Measurements from ENCODE around the gene VWA5B1.
A peak's percentile ranks its signal among the peaks of the same experiment; 100 is the strongest.

Gene VWA5B1

DNA sequence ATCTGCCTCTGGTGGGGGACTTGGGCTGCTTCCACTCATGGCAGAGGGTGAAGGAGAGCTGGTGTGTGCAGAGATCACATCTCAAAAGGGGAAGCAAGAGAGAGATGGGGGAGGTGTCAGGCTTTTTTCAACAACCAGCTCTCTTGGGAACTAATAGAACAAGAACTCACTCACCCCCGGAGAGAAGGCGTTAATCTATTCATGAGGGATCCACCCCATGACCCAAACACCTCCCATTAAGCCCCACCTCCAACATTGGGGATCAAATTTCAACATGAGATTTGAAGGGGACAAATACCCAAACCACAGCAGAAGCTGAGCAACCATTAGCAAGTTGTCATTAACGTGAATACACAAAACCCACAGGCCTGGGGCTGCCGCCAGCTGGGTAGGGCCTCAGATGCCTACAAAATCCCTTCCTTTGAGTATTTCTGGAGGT is 12.0 kb upstream of the VWA5B1 start:
- no peaks in the 10 kb centered on the region for H3K36me3 Mint-ChIP-seq (ENCODE audit: low read depth)
- no peak overlapping the region for H3K4me3 Mint-ChIP-seq
- H3K27ac Mint-ChIP-seq, result peak overlapping the region; percentile 47
- peaks cover 45% of the 10 kb centered on the region for H3K27me3 Mint-ChIP-seq (ENCODE audit: low read depth, poor library complexity)
- no peak for DNase-seq
- TF ChIP-seq, protein P1, sequence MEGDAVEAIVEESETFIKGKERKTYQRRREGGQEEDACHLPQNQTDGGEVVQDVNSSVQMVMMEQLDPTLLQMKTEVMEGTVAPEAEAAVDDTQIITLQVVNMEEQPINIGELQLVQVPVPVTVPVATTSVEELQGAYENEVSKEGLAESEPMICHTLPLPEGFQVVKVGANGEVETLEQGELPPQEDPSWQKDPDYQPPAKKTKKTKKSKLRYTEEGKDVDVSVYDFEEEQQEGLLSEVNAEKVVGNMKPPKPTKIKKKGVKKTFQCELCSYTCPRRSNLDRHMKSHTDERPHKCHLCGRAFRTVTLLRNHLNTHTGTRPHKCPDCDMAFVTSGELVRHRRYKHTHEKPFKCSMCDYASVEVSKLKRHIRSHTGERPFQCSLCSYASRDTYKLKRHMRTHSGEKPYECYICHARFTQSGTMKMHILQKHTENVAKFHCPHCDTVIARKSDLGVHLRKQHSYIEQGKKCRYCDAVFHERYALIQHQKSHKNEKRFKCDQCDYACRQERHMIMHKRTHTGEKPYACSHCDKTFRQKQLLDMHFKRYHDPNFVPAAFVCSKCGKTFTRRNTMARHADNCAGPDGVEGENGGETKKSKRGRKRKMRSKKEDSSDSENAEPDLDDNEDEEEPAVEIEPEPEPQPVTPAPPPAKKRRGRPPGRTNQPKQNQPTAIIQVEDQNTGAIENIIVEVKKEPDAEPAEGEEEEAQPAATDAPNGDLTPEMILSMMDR (IDR thresholded peaks at IDR 0.05), result no peak
- H3K9me3 Mint-ChIP-seq, result peaks cover 6% of the 10 kb centered on the region
- peaks cover 39% of the 10 kb centered on the region for H3K4me1 Mint-ChIP-seq

DNA sequence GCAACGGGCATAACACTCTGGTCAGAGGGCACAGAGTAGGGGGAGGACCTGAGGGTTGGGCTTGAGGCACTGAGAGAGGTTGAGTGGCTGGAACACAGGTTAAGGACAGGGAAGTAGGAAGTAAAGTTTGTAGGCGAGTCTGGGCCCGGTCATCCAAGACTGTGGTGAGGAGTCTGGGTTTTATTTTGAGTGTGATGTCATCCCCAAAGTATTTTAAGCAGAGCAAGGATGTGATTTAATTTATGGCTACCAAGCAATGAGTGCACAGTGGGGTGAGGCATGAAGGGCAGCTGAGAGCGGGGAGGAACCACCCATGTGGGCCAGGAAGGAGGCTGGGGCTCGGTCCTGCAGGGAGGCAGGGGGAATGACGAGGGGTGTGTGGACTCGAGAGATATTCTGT is 11.2 kb upstream of the VWA5B1 start:
- Mint-ChIP-seq H3K4me1 (peaks cover 39% of the 10 kb centered on the region), H3K36me3 (ENCODE audit: low read depth) (no peaks in the 10 kb centered on the region), H3K27ac (no peak overlapping the region), H3K27me3 (ENCODE audit: low read depth, poor library complexity) (peaks cover 46% of the 10 kb centered on the region), H3K9me3 (peaks cover 6% of the 10 kb centered on the region), H3K4me3 (no peak overlapping the region)
- DNase-seq, result no peak
- TF ChIP-seq, protein P1 (IDR thresholded peaks at IDR 0.05), result no peak

DNA sequence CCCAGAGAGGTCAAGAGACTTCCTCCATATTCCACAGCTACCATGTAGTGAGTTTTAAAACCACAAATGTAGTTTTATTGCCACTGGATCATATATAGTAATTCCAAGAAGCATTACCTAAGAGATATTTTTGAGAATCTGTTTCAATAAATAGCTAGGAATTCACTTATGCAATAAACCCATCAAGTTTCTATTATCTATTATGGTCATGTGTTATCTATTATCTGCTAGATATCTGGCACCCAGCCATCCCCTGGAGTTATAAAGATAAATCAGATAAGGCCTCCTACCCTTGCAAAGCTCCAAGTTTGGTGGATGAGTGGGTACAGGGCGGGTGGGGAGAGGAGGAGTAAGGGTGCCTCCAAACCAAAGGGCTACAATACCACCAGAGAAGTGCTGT is 10.3 kb upstream of the VWA5B1 start:
- no peak for DNase-seq
- Mint-ChIP-seq H3K4me1 (peaks cover 39% of the 10 kb centered on the region), H3K27ac (no peak overlapping the region), H3K9me3 (peaks cover 13% of the 10 kb centered on the region), H3K4me3 (no peak overlapping the region), H3K27me3 (ENCODE audit: low read depth, poor library complexity) (peaks cover 44% of the 10 kb centered on the region), H3K36me3 (ENCODE audit: low read depth) (no peaks in the 10 kb centered on the region)
- TF ChIP-seq, protein P1 (IDR thresholded peaks at IDR 0.05), result no peak

DNA sequence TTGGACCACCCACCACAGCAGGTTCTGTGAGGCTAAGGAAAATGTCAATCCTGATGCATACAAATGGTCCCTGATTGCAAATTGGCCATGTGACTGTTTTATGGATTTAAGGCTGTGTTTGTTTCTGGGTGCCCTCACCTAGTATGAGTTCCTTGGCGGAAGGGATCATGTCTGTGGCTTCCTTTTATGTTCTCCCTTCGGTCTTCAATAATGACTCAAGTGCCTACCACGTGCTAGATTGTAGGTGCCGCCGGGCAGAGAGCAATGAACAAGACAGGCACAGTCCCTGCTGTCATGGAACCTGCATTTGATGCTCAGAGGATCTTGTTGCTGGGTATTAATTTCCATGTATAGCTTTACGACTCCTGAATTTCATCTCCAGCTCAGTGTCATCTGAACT is 9.8 kb upstream of the VWA5B1 start:
- H3K4me1 Mint-ChIP-seq, result peaks cover 39% of the 10 kb centered on the region
- H3K27me3 Mint-ChIP-seq (ENCODE audit: low read depth, poor library complexity), result peaks cover 44% of the 10 kb centered on the region
- H3K27ac Mint-ChIP-seq, result no peak overlapping the region
- peaks cover 19% of the 10 kb centered on the region for H3K9me3 Mint-ChIP-seq
- H3K36me3 Mint-ChIP-seq (ENCODE audit: low read depth), result no peaks in the 10 kb centered on the region
- TF ChIP-seq, protein P1 (IDR thresholded peaks at IDR 0.05), result no peak
- DNase-seq, result no peak
- H3K4me3 Mint-ChIP-seq, result no peak overlapping the region

DNA sequence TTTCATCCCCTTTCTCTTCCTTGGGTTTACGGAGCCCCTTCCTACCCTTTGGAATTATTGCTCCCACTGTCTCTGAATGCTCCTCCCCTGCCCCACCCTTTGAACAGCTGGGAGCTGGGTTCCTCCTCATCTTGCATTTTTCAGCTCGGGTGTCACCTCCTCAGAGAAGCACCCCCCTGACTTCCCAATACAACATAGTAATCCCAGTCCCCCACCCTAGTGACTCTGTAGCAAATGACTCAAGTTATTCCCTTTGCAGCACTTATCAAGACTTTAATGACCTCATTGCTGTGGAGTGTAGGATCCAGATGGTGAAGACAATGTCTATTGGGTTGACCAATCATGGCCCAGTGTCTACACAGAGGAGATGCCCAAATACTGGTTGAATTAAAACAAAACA is 8.9 kb upstream of the VWA5B1 start:
- Mint-ChIP-seq H3K27me3 (ENCODE audit: low read depth, poor library complexity) (peaks cover 44% of the 10 kb centered on the region), H3K4me1 (peaks cover 39% of the 10 kb centered on the region), H3K27ac (no peak overlapping the region), H3K4me3 (no peak overlapping the region), H3K36me3 (ENCODE audit: low read depth) (no peaks in the 10 kb centered on the region), H3K9me3 (peaks cover 21% of the 10 kb centered on the region)
- no peak for DNase-seq
- TF ChIP-seq, protein P1 (IDR thresholded peaks at IDR 0.05), result no peak

DNA sequence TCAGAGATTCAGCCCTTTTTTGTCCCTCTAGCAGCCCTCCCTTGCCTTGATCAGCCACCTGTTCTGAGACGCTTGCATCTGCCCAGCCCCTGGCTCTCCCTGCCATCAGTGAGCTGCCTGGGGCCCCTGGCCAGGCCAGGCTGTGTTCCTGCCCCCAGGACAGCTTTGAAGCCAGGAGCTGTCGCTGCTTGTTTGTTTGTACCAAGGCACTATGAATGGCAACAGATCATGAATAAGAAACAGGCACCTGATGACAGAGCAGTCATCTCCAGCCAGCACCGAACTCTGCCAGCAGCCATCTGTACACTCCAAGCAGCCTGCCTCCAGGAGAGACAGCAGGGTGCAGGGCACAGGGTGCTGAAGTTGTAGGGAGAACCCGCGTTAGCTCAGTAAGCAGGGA is 8.1 kb upstream of the VWA5B1 start:
- no peak for DNase-seq
- peaks cover 21% of the 10 kb centered on the region for H3K9me3 Mint-ChIP-seq
- peaks cover 42% of the 10 kb centered on the region for H3K27me3 Mint-ChIP-seq (ENCODE audit: low read depth, poor library complexity)
- no peaks in the 10 kb centered on the region for H3K36me3 Mint-ChIP-seq (ENCODE audit: low read depth)
- TF ChIP-seq, protein P1 (IDR thresholded peaks at IDR 0.05), result no peak
- H3K27ac Mint-ChIP-seq, result no peak overlapping the region
- peaks cover 39% of the 10 kb centered on the region for H3K4me1 Mint-ChIP-seq
- H3K4me3 Mint-ChIP-seq, result no peak overlapping the region

Data from nephron progenitor cell (in vitro differentiated cells).